AG09319 (cell line): Measurements from ENCODE around the gene ANO1.

Experiments used
- DNase-seq: peaks from one replicate; pipeline ENCODE4 v3.0.0-alpha.2; 2010; ENCODE audit warnings: low read depth; ENCODE audit errors: extremely low read depth
- CTCF ChIP-seq: IDR thresholded peaks from 2 replicates; pipeline ENCODE4 v1.5.1; 2011; ENCODE audit warnings: low read depth, mild to moderate bottlenecking, inconsistent platforms, low read length, moderate library complexity

Gene ANO1

GRCh38 chr11:70080763-70081162 is 2.6 kb downstream of the ANO1 start:
- no peak for DNase-seq
- no peak for TF ChIP-seq CTCF

- DNase-seq = no peak
Measured at GRCh38 chr11:70082829-70083228, 4.7 kb downstream of the ANO1 start.

GRCh38 chr11:70084046-70084984 is 6.2 kb downstream of the ANO1 start:
- no peak for DNase-seq
- TF ChIP-seq CTCF = no peak

More at GRCh38 chr11:70082829-70083228, 4.7 kb downstream of the ANO1 start:
- peak; percentile 9 for TF ChIP-seq CTCF

- TF ChIP-seq CTCF = no peak
- no peak for DNase-seq
Measured at GRCh38 chr11:70085815-70086769, 8.0 kb downstream of the ANO1 start.

GRCh38 chr11:70087446-70088167 is 9.5 kb downstream of the ANO1 start:
- no peak for TF ChIP-seq CTCF
- DNase-seq = no peak

- no peak for TF ChIP-seq CTCF
- DNase-seq = no peak
Measured at GRCh38 chr11:70088735-70089250, 10.7 kb downstream of the ANO1 start.
